Measurements from ENCODE around the gene KCTD19. TPM values are rescaled to one million over a fixed set of nuclear protein-coding genes. Genes with fewer than 3 reads are reported as not detected.

KCTD19 gene
- total and polyA plus RNA-seq, 10 donors, result 0.16 to 0.73 (median 0.41) TPM; not detected in 2

DNA sequence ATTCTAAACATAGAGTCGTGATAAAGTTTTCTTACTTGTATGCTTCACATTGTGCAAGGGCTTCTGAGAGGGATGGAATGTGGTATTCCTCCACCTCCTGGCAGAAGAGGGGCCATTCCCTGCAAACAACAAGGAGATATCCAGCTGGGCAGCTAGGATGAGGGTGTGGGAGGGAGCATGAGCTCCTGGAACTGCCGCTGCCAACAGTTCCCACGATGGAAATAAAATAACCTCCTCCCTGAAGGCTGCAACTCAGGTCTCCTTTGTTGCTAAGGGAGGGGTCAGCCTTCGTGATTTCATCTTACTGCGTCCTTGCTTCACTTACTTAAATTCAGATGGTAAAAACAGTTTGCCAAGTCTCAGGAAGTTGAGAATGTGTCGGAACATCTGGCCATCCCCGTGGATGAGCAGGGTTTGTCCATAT lies 31.6 kb downstream of the KCTD19 start:
- WGBS, 5 donors, result 76 to 91% (median 85%) methylated on average over 7 of the region's 7 CpGs
- H3K27ac ChIP-seq, result no peak overlapping the region
- no peak for DNase-seq
- no peaks in the 10 kb centered on the region for H3K27me3 ChIP-seq (replicated peaks in 1 of 7)
- intact Hi-C loops (cut with DNase I; ENCODE audit: low total_unique reads), result no loop called here
- no peaks in the 10 kb centered on the region for H3K36me3 ChIP-seq
- H3K4me3 ChIP-seq, result no peak overlapping the region
- TF ChIP-seq POLR2A (IDR thresholded peaks at IDR 0.05) (no peak), POLR2AphosphoS5 (IDR thresholded peaks at IDR 0.05) (no peak)
- TF ChIP-seq, protein P1, sequence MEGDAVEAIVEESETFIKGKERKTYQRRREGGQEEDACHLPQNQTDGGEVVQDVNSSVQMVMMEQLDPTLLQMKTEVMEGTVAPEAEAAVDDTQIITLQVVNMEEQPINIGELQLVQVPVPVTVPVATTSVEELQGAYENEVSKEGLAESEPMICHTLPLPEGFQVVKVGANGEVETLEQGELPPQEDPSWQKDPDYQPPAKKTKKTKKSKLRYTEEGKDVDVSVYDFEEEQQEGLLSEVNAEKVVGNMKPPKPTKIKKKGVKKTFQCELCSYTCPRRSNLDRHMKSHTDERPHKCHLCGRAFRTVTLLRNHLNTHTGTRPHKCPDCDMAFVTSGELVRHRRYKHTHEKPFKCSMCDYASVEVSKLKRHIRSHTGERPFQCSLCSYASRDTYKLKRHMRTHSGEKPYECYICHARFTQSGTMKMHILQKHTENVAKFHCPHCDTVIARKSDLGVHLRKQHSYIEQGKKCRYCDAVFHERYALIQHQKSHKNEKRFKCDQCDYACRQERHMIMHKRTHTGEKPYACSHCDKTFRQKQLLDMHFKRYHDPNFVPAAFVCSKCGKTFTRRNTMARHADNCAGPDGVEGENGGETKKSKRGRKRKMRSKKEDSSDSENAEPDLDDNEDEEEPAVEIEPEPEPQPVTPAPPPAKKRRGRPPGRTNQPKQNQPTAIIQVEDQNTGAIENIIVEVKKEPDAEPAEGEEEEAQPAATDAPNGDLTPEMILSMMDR (IDR thresholded peaks at IDR 0.05 in 8 of 11, conservative IDR thresholded peaks at IDR 0.05 in 3 of 11), result no peak
- H3K9me3 ChIP-seq, result no peaks in the 10 kb centered on the region
- peaks cover 0 to 12% (median 0%) of the 10 kb centered on the region in 6 donors for H3K4me1 ChIP-seq

DNA sequence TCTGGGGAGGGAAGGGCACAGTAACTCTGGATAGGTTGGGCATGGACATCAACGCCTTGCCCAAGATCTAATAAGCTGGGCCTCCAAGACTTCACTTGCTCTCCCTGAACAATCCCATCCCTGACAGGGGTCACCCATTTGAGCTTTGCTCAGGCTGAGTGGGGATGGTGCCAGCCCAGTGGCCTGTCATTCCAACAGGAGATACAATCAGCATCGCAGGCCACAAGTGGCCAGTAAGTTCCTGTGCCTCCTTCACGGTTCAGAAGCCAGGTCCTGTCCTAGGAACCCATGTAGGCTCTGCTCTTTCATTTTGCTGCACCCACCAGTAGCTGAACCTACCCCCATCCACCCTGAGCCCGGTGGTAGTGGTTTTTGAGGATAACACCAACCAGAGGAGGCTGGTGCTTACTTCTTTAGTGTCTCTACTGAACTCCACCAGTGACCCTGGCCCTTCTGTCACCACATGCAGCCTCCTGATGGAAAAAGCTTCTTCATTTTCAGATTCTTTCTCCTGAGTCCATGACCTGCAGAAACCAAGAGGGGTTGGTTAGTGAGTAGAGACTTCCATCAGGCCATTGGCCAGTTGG lies 32.3 kb downstream of the KCTD19 start:
- DNase-seq, result peak; percentile 56
- Histone ChIP-seq H3K4me1 (peaks cover 0 to 19% (median 2%) of the 10 kb centered on the region in 6 donors), H3K36me3 (no peaks in the 10 kb centered on the region), H3K4me3 (no peak overlapping the region), H3K27ac (no peak overlapping the region), H3K9me3 (no peaks in the 10 kb centered on the region), H3K27me3 (replicated peaks in 1 of 7) (no peaks in the 10 kb centered on the region)
- intact Hi-C loops (cut with DNase I; ENCODE audit: low total_unique reads), result no loop called here
- WGBS, 5 donors, result 83 to 89% (median 84%) methylated on average over 3 to 4 of the region's 4 CpGs
- TF ChIP-seq, protein P1 (IDR thresholded peaks at IDR 0.05 in 8 of 11, conservative IDR thresholded peaks at IDR 0.05 in 3 of 11), result no peak
- TF ChIP-seq POLR2AphosphoS5 (IDR thresholded peaks at IDR 0.05) (no peak), POLR2A (IDR thresholded peaks at IDR 0.05) (no peak)

DNA sequence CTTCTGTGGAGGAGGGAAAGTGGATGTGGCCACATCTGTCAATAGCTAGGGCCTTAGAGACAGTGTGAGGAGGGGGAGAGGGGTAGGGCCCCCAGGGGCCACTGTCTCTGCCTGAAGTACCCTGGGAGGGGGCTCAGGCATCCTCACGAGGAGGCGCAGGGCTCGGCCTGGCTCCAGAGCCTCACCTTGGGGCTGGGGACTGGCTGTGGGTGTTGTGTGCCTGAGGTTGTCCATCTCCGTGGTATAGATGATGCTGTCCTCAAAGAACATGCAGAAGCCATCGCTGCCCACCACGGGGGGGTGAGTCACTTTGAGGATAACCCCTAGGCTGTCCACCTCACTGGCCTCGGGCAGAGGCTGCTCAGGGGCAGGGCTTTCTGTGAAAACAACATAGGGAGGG lies 35.1 kb downstream of the KCTD19 start:
- peaks cover 0 to 5% (median 0%) of the 10 kb centered on the region in 6 donors for H3K36me3 ChIP-seq
- intact Hi-C loops (cut with DNase I; ENCODE audit: low total_unique reads), result no loop called here
- no peaks in the 10 kb centered on the region for H3K27me3 ChIP-seq (replicated peaks in 1 of 7)
- 85 to 93% (median 88%) methylated on average over 7 of the region's 7 CpGs for WGBS, 5 donors
- no peak for DNase-seq
- H3K4me3 ChIP-seq, result no peak overlapping the region
- peaks cover 0 to 19% (median 2%) of the 10 kb centered on the region in 6 donors for H3K4me1 ChIP-seq
- H3K27ac ChIP-seq, result no peak overlapping the region
- H3K9me3 ChIP-seq, result no peaks in the 10 kb centered on the region
- no peak for TF ChIP-seq POLR2AphosphoS5 (IDR thresholded peaks at IDR 0.05)
- TF ChIP-seq, protein P1 (IDR thresholded peaks at IDR 0.05 in 8 of 11, conservative IDR thresholded peaks at IDR 0.05 in 3 of 11), result no peak
- TF ChIP-seq POLR2A (IDR thresholded peaks at IDR 0.05), result no peak

DNA sequence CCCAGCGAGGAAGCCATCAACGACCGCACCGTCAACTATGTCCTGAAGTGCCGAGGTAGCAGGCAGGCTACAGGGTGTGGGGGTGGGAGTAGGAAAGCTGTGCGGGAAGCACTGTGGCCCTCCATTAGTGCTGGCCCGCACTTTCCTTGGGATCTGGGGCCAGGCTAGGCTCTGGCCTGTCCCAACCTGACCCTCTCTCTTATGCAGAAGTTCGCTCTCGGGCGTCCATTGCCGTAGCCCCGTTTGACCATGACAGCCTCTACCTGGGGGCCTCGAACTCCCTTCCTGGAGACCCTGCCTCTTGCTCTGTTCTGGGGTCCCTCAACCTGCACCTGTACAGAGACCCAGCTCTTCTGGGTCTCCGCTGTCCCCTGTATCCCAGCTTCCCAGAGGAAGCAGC lies 38.6 kb downstream of the KCTD19 start:
- Histone ChIP-seq H3K27me3 (replicated peaks in 1 of 7) (no peaks in the 10 kb centered on the region), H3K4me1 (peaks cover 0 to 30% (median 2%) of the 10 kb centered on the region in 6 donors), H3K9me3 (no peaks in the 10 kb centered on the region), H3K4me3 (no peak overlapping the region), H3K27ac (no peak overlapping the region), H3K36me3 (peaks cover 0 to 8% (median 0%) of the 10 kb centered on the region in 6 donors)
- WGBS, 5 donors, result 91 to 98% (median 97%) methylated on average over 13 to 14 of the region's 14 CpGs
- TF ChIP-seq POLR2AphosphoS5 (IDR thresholded peaks at IDR 0.05) (no peak), POLR2A (IDR thresholded peaks at IDR 0.05) (no peak)
- TF ChIP-seq, protein P1 (IDR thresholded peaks at IDR 0.05 in 8 of 11, conservative IDR thresholded peaks at IDR 0.05 in 3 of 11), result no peak
- no peak for DNase-seq
- intact Hi-C loops (cut with DNase I; ENCODE audit: low total_unique reads), result no loop called here
